ENCODE results near the gene PTCRA.
A peak's percentile ranks its signal among the peaks of the same experiment; 100 is the strongest.
"Not testable (repeated sequence)": the region's sequence is repeated elsewhere in the genome, so short reads cannot be mapped to it uniquely, and the experiment has no call there.

PTCRA gene

GRCh38 chr6:42940493-42941045 lies 24.7 kb downstream of the PTCRA start:
- DNase-seq (ENCODE audit: low read depth) = no peak

- DNase-seq (ENCODE audit: low read depth) = not testable (repeated sequence)
Observed at GRCh38 chr6:42941356-42941755, 25.5 kb downstream of the PTCRA start.

- no peak for DNase-seq (ENCODE audit: low read depth)
Observed at GRCh38 chr6:42942444-42942843, 26.6 kb downstream of the PTCRA start.

GRCh38 chr6:42947950-42948349 lies 32.1 kb downstream of the PTCRA start:
- no peak for DNase-seq (ENCODE audit: low read depth)

GRCh38 chr6:42952389-42952788 lies 36.5 kb downstream of the PTCRA start:
- no peak for DNase-seq (ENCODE audit: low read depth)

- DNase-seq (ENCODE audit: low read depth) = not testable (repeated sequence)
Observed at GRCh38 chr6:42954405-42954804, 38.6 kb downstream of the PTCRA start.

GRCh38 chr6:42958125-42958524 lies 42.3 kb downstream of the PTCRA start:
- no peak for DNase-seq (ENCODE audit: low read depth)

- DNase-seq (ENCODE audit: low read depth) = no peak
Observed at GRCh38 chr6:42959917-42960242, 44.0 kb downstream of the PTCRA start.

GRCh38 chr6:42960243-42961019 lies 44.6 kb downstream of the PTCRA start, which contains the start of gene GNMT:
Gene GNMT, plus strand, starts transcription at chr6:42960754. Its CDS starts 14 bp downstream, at chr6:42960768.
- DNase-seq (ENCODE audit: low read depth) = peak; percentile 18

GRCh38 chr6:42961020-42961470 lies 45.2 kb downstream of the PTCRA start:
- DNase-seq (ENCODE audit: low read depth) = no peak

GRCh38 chr6:42962096-42962495 lies 46.2 kb downstream of the PTCRA start:
- DNase-seq (ENCODE audit: low read depth) = no peak

- DNase-seq (ENCODE audit: low read depth) = no peak
Observed at GRCh38 chr6:42962502-42963178, 46.8 kb downstream of the PTCRA start.

- no peak for DNase-seq (ENCODE audit: low read depth)
Observed at GRCh38 chr6:42963179-42963854, 47.5 kb downstream of the PTCRA start.

GRCh38 chr6:42963855-42964605 lies 48.2 kb downstream of the PTCRA start:
- DNase-seq (ENCODE audit: low read depth) = peak; percentile 23

- DNase-seq (ENCODE audit: low read depth) = no peak
Observed at GRCh38 chr6:42966571-42966970, 50.7 kb downstream of the PTCRA start.

GRCh38 chr6:42967228-42967627 lies 51.4 kb downstream of the PTCRA start:
- no peak for DNase-seq (ENCODE audit: low read depth)

GRCh38 chr6:42968126-42968701 lies 52.4 kb downstream of the PTCRA start:
- no peak for DNase-seq (ENCODE audit: low read depth)

- DNase-seq (ENCODE audit: low read depth) = no peak
Observed at GRCh38 chr6:42968783-42969182, 52.9 kb downstream of the PTCRA start.

- DNase-seq (ENCODE audit: low read depth) = no peak
Observed at GRCh38 chr6:42969431-42969830, 53.6 kb downstream of the PTCRA start.

- DNase-seq (ENCODE audit: low read depth) = no peak
Observed at GRCh38 chr6:42969934-42970333, 54.1 kb downstream of the PTCRA start.

- no peak for DNase-seq (ENCODE audit: low read depth)
Observed at GRCh38 chr6:42970871-42971612, 55.2 kb downstream of the PTCRA start.

All from activated T-cell treated with anti-CD3 and anti-CD28 coated beads for 48 hours (primary cell).